B cell (primary cell): ENCODE measurements around the gene PCDHA13. TPM values are rescaled to one million over a fixed set of nuclear protein-coding genes. Genes with fewer than 3 reads are reported as not detected.
"Not testable (repeated sequence)": the region's sequence is repeated elsewhere in the genome, so short reads cannot be mapped to it uniquely, and the experiment has no call there.

ENCODE experiments used
- ATAC-seq: fragments of 200-7000 bp; cut with Tn5 transposase; one replicate; pipeline ENCODE4 v1.10.0; 2021; ENCODE audit warnings: low read depth, mild to moderate bottlenecking, moderate number of reproducible peaks, moderate library complexity
- CTCF ChIA-PET: fragments of 350-600 bp; sonication (Branson Sonifier 250); formaldehyde crosslinking; loops from one replicate; lab custom pipeline; 2021; ENCODE audit warnings: antibody characterized with exemption, inconsistent platforms; lab: Charles Lee
- POLR2A ChIA-PET: fragments of 350-600 bp; sonication (Branson Sonifier 250); formaldehyde crosslinking; loops from one replicate; lab custom pipeline; 2021; ENCODE audit warnings: antibody characterized with exemption; lab: Charles Lee
- DNase-seq: peaks from one replicate; pipeline ENCODE4 v3.0.0; 2013
- H2AFZ ChIP-seq: 2 replicates; pipeline ENCODE4 v1.6.1; 2012; ENCODE audit warnings: mild to moderate bottlenecking, low read depth, low read length; ENCODE audit not compliant: insufficient read depth, poor library complexity, severe bottlenecking
- H3K27ac ChIP-seq, 2 donors: 1 replicate in 1 of 2; 2 replicates in 1 of 2; pipeline ENCODE4 v1.5.1; 2012 to 2013; ENCODE audit warnings: low read length in 2 of 2, mild to moderate bottlenecking in 2 of 2, moderate library complexity in 1 of 2
- H3K27me3 ChIP-seq, 4 experiments: fragments of 200-600 bp in 1 of 4; sonication (generic) in 1 of 4; replicated peaks in 1 of 4; 1 replicate in 2 of 4; 2 replicates in 2 of 4; pipeline versions ENCODE4 v1.6.1 to v1.7.0; 2013 to 2016; ENCODE audit warnings: low read length in 3 of 4, mild to moderate bottlenecking in 2 of 4, mixed read lengths in 1 of 4, moderate library complexity in 1 of 4; ENCODE audit not compliant: insufficient read depth in 4 of 4, control insufficient read depth in 3 of 4; ENCODE audit errors: control extremely low read depth in 1 of 4
- H3K36me3 ChIP-seq, 2 experiments: replicated peaks in 1 of 2; 1 replicate in 1 of 2; 2 replicates in 1 of 2; pipeline versions ENCODE4 v1.6.1 to v1.7.1; 2013; ENCODE audit warnings: low read length in 1 of 2; ENCODE audit not compliant: insufficient read depth in 2 of 2, control insufficient read depth in 1 of 2; ENCODE audit errors: control extremely low read depth in 1 of 2, extremely low read depth in 1 of 2
- H3K4me1 ChIP-seq, 2 donors: fragments of 200-600 bp in 1 of 2; sonication (generic) in 1 of 2; 1 replicate in 1 of 2; 2 replicates in 1 of 2; pipeline versions ENCODE4 v1.5.1 to v1.6.1; 2013 to 2017; ENCODE audit warnings: low read length in 2 of 2; ENCODE audit not compliant: control insufficient read depth in 2 of 2, insufficient read depth in 2 of 2
- H3K4me2 ChIP-seq: replicated peaks from 2 replicates; pipeline ENCODE3; 2012; ENCODE audit warnings: mild to moderate bottlenecking, low read depth, low read length; ENCODE audit not compliant: poor library complexity, severe bottlenecking
- H3K4me3 ChIP-seq, 5 experiments: fragments of 200-600 bp in 1 of 5; sonication (generic) in 1 of 5; 1 replicate in 3 of 5; 2 replicates in 2 of 5; pipeline versions ENCODE4 v1.5.1 to v1.7.0; 2011 to 2016; ENCODE audit warnings: low read length in 4 of 5, mild to moderate bottlenecking in 4 of 5, low read depth in 2 of 5, control low read depth in 1 of 5, moderate library complexity in 1 of 5; ENCODE audit not compliant: insufficient read depth in 1 of 5; ENCODE audit errors: control extremely low read depth in 1 of 5, extremely low read depth in 1 of 5
- H3K79me2 ChIP-seq: fragments of 200-600 bp; sonication (generic); one replicate; pipeline ENCODE4 v1.6.0; 2016; ENCODE audit warnings: low read length; ENCODE audit not compliant: control insufficient read depth, insufficient read depth
- H3K9ac ChIP-seq: fragments of 200-600 bp; sonication (generic); 2 replicates; pipeline ENCODE4 v1.6.1; 2017; ENCODE audit warnings: mild to moderate bottlenecking, low read length, moderate library complexity
- H3K9me3 ChIP-seq, 3 donors: one replicate each; pipeline versions ENCODE4 v1.6.1 to v1.7.1; 2013; ENCODE audit warnings: low read length in 2 of 3; ENCODE audit not compliant: control insufficient read depth in 2 of 3, insufficient read depth in 1 of 3; ENCODE audit errors: control extremely low read depth in 1 of 3
- H4K20me1 ChIP-seq: 2 replicates; pipeline ENCODE4 v1.6.0; 2012; ENCODE audit warnings: mild to moderate bottlenecking, low read length; ENCODE audit not compliant: insufficient read depth, control insufficient read depth, poor library complexity, severe bottlenecking
- H3K27ac Mint-ChIP-seq: one replicate; pipeline ENCODE4 v1.8.0; 2021; ENCODE audit warnings: mixed read lengths
- H3K27me3 Mint-ChIP-seq: one replicate; pipeline ENCODE4 v1.8.0; 2021; ENCODE audit warnings: mixed read lengths
- H3K4me1 Mint-ChIP-seq: one replicate; pipeline ENCODE4 v1.8.0; 2021; ENCODE audit warnings: mixed read lengths
- H3K4me3 Mint-ChIP-seq: one replicate; pipeline ENCODE4 v1.8.0; 2021; ENCODE audit warnings: mixed read lengths
- H3K9me3 Mint-ChIP-seq: one replicate; pipeline ENCODE4 v1.8.0; 2022; ENCODE audit warnings: mixed read lengths; ENCODE audit not compliant: insufficient read depth
- EZH2 ChIP-seq: IDR thresholded peaks from 2 replicates; pipeline ENCODE4 v1.6.1; 2012; ENCODE audit warnings: borderline replicate concordance, low read depth, mild to moderate bottlenecking, moderate library complexity, low read length; ENCODE audit not compliant: insufficient read depth, poor library complexity, severe bottlenecking
- WGBS: methylation state at CpG from one replicate; pipeline ENCODE4 v1.1.5; 2013; ENCODE audit warnings: missing lambda C conversion rate; ENCODE audit not compliant: insufficient coverage; 5-methylcytosine and 5-hydroxymethylcytosine counted together
- intact Hi-C: fragments of 100-400 bp; cut with micrococcal nuclease; formaldehyde crosslinking; loops from one replicate; pipeline ENCODE4 v1.10.0; 2022
- polyA plus RNA-seq: library from polyadenylated mRNA; depleted of rRNA; stranded (reverse); fragments of >200 nt; gene quantifications from 2 replicates; pipeline ENCODE4 v1.2.3, GENCODE V29; 2012
- total RNA-seq, 2 donors: library from RNA; stranded (reverse); fragments of 120-200 nt in 1 of 2; gene quantifications; 1 replicate in 1 of 2; 2 replicates in 1 of 2; pipeline versions ENCODE4 v1.2.3 to v1.2.4, GENCODE V29; 2013 to 2022
- TF ChIP-seq, protein P1 (sequence below): fragments of 200-600 bp; IDR thresholded peaks from one replicate; pipeline ENCODE4 v1.8.0; 2022; ENCODE audit warnings: antibody characterized with exemption, mild to moderate bottlenecking

PCDHA13 gene
- total and polyA plus RNA-seq, 2 donors (not counting 1 experiment from before 2014, with no cell fraction given): not detected

DNA sequence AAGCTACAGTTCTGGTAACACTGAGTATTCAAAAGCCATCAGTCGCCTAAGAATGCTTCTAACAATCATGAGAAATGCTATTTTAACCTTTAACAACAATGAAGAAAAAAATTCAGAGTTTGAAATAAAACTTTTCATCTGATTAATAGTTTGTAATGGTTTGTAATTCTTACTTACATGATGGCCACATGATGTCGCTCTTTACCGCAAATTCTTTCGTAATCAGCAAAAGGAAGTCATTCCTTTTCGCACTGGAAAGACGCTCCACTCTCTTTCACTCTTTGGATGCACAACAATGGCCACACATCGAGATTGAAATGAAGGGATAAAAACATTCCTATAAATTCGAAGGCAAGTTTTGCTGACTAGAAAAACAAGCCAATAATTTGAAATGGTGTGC, 47.9 kb upstream of the PCDHA13 start, which contains the start of gene PCDHA7:
Gene PCDHA7 (plus strand): TSS at position 277 of the 400 bp plus-strand sequence. CDS start 115 bp downstream, at position 392.
- intact Hi-C loops: no loop called here
- H3K4me1 ChIP-seq: no peaks in the 10 kb centered on the region
- H4K20me1 ChIP-seq: no peaks in the 10 kb centered on the region
- Mint-ChIP-seq H3K27ac (no peak within 1 kb of the TSS), H3K4me1 (no peaks in the 10 kb centered on the region), H3K9me3 (peaks cover 3% of the 10 kb centered on the region), H3K27me3 (peaks cover 22% of the 10 kb centered on the region), H3K4me3 (no peak within 1 kb of the TSS)
- peaks cover 0 to 34% (median 7%) of the 10 kb centered on the region in 3 donors for H3K9me3 ChIP-seq
- ATAC-seq (no peak), DNase-seq (no peak)
- no peak within 1 kb of the TSS for H3K4me3 ChIP-seq
- WGBS: 30% methylated on average over 3 of the region's 8 CpGs
- H3K9ac ChIP-seq: no peak within 1 kb of the TSS
- CTCF ChIA-PET: no interaction called here
- POLR2A ChIA-PET: no interaction called here
- no peaks in the 10 kb centered on the region for H3K79me2 ChIP-seq
- H2AFZ ChIP-seq: no peak within 1 kb of the TSS
- no peak within 1 kb of the TSS for H3K4me2 ChIP-seq
- no peak for TF ChIP-seq EZH2
- TF ChIP-seq, protein P1, sequence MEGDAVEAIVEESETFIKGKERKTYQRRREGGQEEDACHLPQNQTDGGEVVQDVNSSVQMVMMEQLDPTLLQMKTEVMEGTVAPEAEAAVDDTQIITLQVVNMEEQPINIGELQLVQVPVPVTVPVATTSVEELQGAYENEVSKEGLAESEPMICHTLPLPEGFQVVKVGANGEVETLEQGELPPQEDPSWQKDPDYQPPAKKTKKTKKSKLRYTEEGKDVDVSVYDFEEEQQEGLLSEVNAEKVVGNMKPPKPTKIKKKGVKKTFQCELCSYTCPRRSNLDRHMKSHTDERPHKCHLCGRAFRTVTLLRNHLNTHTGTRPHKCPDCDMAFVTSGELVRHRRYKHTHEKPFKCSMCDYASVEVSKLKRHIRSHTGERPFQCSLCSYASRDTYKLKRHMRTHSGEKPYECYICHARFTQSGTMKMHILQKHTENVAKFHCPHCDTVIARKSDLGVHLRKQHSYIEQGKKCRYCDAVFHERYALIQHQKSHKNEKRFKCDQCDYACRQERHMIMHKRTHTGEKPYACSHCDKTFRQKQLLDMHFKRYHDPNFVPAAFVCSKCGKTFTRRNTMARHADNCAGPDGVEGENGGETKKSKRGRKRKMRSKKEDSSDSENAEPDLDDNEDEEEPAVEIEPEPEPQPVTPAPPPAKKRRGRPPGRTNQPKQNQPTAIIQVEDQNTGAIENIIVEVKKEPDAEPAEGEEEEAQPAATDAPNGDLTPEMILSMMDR: no peak
- H3K36me3 ChIP-seq: no peaks in the 10 kb centered on the region
- no peak within 1 kb of the TSS for H3K27ac ChIP-seq
- peaks cover 0 to 10% (median 4%) of the 10 kb centered on the region in 4 experiments for H3K27me3 ChIP-seq

DNA sequence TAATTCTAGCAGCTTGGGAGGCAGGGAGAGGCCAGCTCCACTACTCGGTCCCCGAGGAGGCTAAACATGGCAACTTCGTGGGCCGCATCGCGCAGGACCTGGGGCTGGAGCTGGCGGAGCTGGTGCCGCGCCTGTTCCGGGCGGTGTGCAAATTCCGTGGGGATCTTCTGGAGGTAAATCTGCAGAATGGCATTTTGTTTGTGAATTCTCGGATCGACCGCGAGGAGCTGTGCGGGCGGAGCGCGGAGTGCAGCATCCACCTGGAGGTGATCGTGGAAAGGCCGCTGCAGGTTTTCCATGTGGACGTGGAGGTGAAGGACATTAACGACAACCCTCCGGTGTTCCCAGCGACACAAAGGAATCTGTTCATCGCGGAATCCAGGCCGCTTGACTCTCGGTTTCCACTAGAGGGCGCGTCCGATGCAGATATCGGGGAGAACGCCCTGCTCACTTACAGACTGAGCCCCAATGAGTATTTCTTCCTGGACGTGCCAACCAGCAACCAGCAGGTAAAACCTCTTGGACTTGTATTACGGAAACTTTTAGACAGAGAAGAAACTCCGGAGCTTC, 47.4 kb upstream of the PCDHA13 start:
- WGBS: 35% methylated on average over 21 of the region's 38 CpGs
- H3K4me2 ChIP-seq, H3K4me1 ChIP-seq, H3K27ac Mint-ChIP-seq, DNase-seq, H3K4me3 ChIP-seq, H3K4me3 Mint-ChIP-seq, H4K20me1 ChIP-seq, ATAC-seq, H3K4me1 Mint-ChIP-seq, H3K27ac ChIP-seq, intact Hi-C loops, H3K9ac ChIP-seq, POLR2A ChIA-PET, H3K36me3 ChIP-seq, H3K9me3 Mint-ChIP-seq, CTCF ChIA-PET, H2AFZ ChIP-seq, H3K79me2 ChIP-seq: not testable (repeated sequence)
- H3K9me3 ChIP-seq: peaks cover 0 to 29% (median 7%) of the 10 kb centered on the region in 3 donors
- H3K27me3 ChIP-seq: peaks cover 0 to 10% (median 4%) of the 10 kb centered on the region in 4 experiments
- H3K27me3 Mint-ChIP-seq: peaks cover 22% of the 10 kb centered on the region
